CD14-positive monocyte (primary cell): ENCODE data around the gene STX10. TPM values are rescaled to one million over a fixed set of nuclear protein-coding genes. Genes with fewer than 3 reads are reported as not detected.

Experiments
- DNase-seq, 3 donors: peaks; one replicate each; pipeline ENCODE4 v3.0.0-alpha.2; 2011 to 2022
- H2AFZ ChIP-seq: 2 replicates; pipeline ENCODE4 v1.6.0; 2012; ENCODE audit warnings: mild to moderate bottlenecking, low read depth, low read length, inconsistent platforms; ENCODE audit not compliant: insufficient read depth, poor library complexity, severe bottlenecking
- H3K27ac ChIP-seq, 2 donors: 1 replicate in 1 of 2; 2 replicates in 1 of 2; pipeline ENCODE4 v1.5.1; 2012 to 2013; ENCODE audit warnings: low read length in 2 of 2, control low read depth in 1 of 2, inconsistent platforms in 1 of 2, low read depth in 1 of 2, mild to moderate bottlenecking in 1 of 2
- H3K27me3 ChIP-seq, 2 donors: one replicate each; pipeline versions ENCODE4 v1.6.0 to v1.6.1; 2011 to 2013; ENCODE audit warnings: low read length in 2 of 2; ENCODE audit not compliant: control insufficient read depth in 2 of 2, insufficient read depth in 2 of 2
- H3K36me3 ChIP-seq, 2 donors: replicated peaks in 1 of 2; 1 replicate in 1 of 2; 2 replicates in 1 of 2; pipeline versions ENCODE4 v1.5.1 to v1.6.1; 2012 to 2013; ENCODE audit warnings: low read length in 2 of 2, control low read depth in 1 of 2, inconsistent platforms in 1 of 2, mild to moderate bottlenecking in 1 of 2; ENCODE audit not compliant: insufficient read depth in 2 of 2, control insufficient read depth in 1 of 2
- H3K4me1 ChIP-seq, 2 donors: 1 replicate in 1 of 2; 2 replicates in 1 of 2; pipeline versions ENCODE4 v1.5.1 to v1.6.1; 2012 to 2013; ENCODE audit warnings: low read length in 2 of 2, control low read depth in 1 of 2, inconsistent platforms in 1 of 2, mild to moderate bottlenecking in 1 of 2, moderate library complexity in 1 of 2; ENCODE audit not compliant: insufficient read depth in 2 of 2, control insufficient read depth in 1 of 2
- H3K4me2 ChIP-seq: replicated peaks from 2 replicates; pipeline ENCODE3; 2012; ENCODE audit warnings: low read length, moderate library complexity, mild to moderate bottlenecking; ENCODE audit not compliant: poor library complexity, severe bottlenecking; ENCODE audit errors: extremely low read depth
- H3K4me3 ChIP-seq, 3 experiments: fragments of 200-600 bp in 1 of 3; sonication (generic) in 1 of 3; replicated peaks in 1 of 3; 1 replicate in 2 of 3; 2 replicates in 1 of 3; pipeline ENCODE4 v1.5.1; 2011 to 2013; ENCODE audit warnings: low read length in 3 of 3, mild to moderate bottlenecking in 3 of 3, control low read depth in 2 of 3, low read depth in 2 of 3, inconsistent platforms in 1 of 3, moderate library complexity in 1 of 3
- H3K79me2 ChIP-seq: 2 replicates; pipeline ENCODE4 v1.6.0; 2012; ENCODE audit warnings: mild to moderate bottlenecking, control low read depth, inconsistent platforms, low read length, moderate library complexity; ENCODE audit not compliant: insufficient read depth
- H3K9ac ChIP-seq: 2 replicates; pipeline ENCODE4 v1.6.0; 2017; ENCODE audit warnings: low read length, mild to moderate bottlenecking; ENCODE audit not compliant: insufficient read depth, poor library complexity, severe bottlenecking
- H3K9me3 ChIP-seq, 2 donors: replicated peaks in 1 of 2; 1 replicate in 1 of 2; 2 replicates in 1 of 2; pipeline versions ENCODE4 v1.5.1 to v1.6.1; 2012 to 2013; ENCODE audit warnings: low read length in 2 of 2, control low read depth in 1 of 2; ENCODE audit not compliant: control insufficient read depth in 1 of 2, insufficient read depth in 1 of 2
- H4K20me1 ChIP-seq: 2 replicates; pipeline ENCODE4 v1.6.0; 2012; ENCODE audit warnings: mild to moderate bottlenecking, low read length, control low read depth, moderate library complexity; ENCODE audit not compliant: insufficient read depth
- H3K27ac Mint-ChIP-seq, 7 donors: one replicate each; pipeline ENCODE4 v1.8.0; 2020; ENCODE audit warnings: mild to moderate bottlenecking in 7 of 7, mixed read lengths in 7 of 7, moderate library complexity in 6 of 7, inconsistent platforms in 2 of 7
- H3K27me3 Mint-ChIP-seq, 3 donors: one replicate each; pipeline ENCODE4 v1.8.0; 2021 to 2022; ENCODE audit warnings: low read depth in 3 of 3, mild to moderate bottlenecking in 3 of 3, mixed read lengths in 3 of 3, moderate library complexity in 3 of 3, inconsistent platforms in 1 of 3
- H3K36me3 Mint-ChIP-seq, 2 donors: one replicate each; pipeline ENCODE4 v1.8.0; 2020; ENCODE audit warnings: mixed read lengths in 2 of 2, inconsistent platforms in 1 of 2, mild to moderate bottlenecking in 1 of 2
- H3K4me1 Mint-ChIP-seq: one replicate; pipeline ENCODE4 v1.8.0; 2020; ENCODE audit warnings: mild to moderate bottlenecking, mixed read lengths
- H3K4me3 Mint-ChIP-seq, 2 donors: one replicate each; pipeline ENCODE4 v1.8.0; 2020; ENCODE audit warnings: mild to moderate bottlenecking in 2 of 2, mixed read lengths in 2 of 2, moderate library complexity in 1 of 2
- H3K9me3 Mint-ChIP-seq, 7 donors: one replicate each; pipeline ENCODE4 v1.8.0; 2020 to 2022; ENCODE audit warnings: mixed read lengths in 7 of 7, mild to moderate bottlenecking in 6 of 7, moderate library complexity in 6 of 7, inconsistent platforms in 2 of 7
- WGBS: methylation state at CpG from one replicate; pipeline ENCODE4 v1.1.5; 2013; ENCODE audit warnings: missing lambda C conversion rate; ENCODE audit not compliant: insufficient coverage; 5-methylcytosine and 5-hydroxymethylcytosine counted together
- intact Hi-C, 2 donors: fragments of 100-400 bp; cut with micrococcal nuclease; formaldehyde crosslinking; loops; one replicate each; pipeline versions ENCODE4 v1.15.0 to v1.15.1; 2023
- polyA plus RNA-seq, 3 donors: library from polyadenylated mRNA; depleted of rRNA in 1 of 3; unstranded in 2 of 3; stranded (reverse) in 1 of 3; fragments of 300-500 nt in 2 of 3; fragments of >200 nt in 1 of 3; fragmentation: Illumina TruSeq in 2 of 3; gene quantifications; 1 replicate in 2 of 3; 2 replicates in 1 of 3; pipeline ENCODE4 v1.2.3, GENCODE V29; 2012 to 2021
- TF ChIP-seq, protein P1 (sequence below): fragments of 200-600 bp; IDR thresholded peaks from one replicate; pipeline ENCODE4 v1.8.0; 2022; ENCODE audit warnings: antibody characterized with exemption, mild to moderate bottlenecking

The STX10 gene
- polyA plus RNA-seq, 3 donors, result 158 to 392 (median 172) TPM

DNA sequence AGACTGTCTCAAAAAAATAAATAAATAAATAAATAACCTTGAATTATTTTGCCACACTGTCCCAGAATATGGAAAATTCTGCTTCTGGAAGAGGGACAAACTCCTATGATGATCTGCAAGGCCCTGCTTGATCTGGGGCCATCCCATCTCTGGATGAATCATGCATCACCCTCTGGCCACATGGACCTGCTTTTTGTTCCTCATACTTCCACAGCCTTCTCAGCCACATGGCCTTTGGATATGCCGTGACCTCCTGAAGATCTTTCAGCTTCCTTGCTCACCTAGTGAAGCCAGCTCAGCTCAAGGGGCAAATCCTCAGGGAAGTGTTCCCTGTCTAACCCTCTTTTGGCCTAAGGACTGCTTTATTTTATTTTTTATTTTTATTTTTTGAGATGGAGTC, 10.4 kb upstream of the STX10 start:
- no peak overlapping the region for H2AFZ ChIP-seq
- H3K4me1 Mint-ChIP-seq, result peaks cover 67% of the 10 kb centered on the region
- TF ChIP-seq, protein P1, sequence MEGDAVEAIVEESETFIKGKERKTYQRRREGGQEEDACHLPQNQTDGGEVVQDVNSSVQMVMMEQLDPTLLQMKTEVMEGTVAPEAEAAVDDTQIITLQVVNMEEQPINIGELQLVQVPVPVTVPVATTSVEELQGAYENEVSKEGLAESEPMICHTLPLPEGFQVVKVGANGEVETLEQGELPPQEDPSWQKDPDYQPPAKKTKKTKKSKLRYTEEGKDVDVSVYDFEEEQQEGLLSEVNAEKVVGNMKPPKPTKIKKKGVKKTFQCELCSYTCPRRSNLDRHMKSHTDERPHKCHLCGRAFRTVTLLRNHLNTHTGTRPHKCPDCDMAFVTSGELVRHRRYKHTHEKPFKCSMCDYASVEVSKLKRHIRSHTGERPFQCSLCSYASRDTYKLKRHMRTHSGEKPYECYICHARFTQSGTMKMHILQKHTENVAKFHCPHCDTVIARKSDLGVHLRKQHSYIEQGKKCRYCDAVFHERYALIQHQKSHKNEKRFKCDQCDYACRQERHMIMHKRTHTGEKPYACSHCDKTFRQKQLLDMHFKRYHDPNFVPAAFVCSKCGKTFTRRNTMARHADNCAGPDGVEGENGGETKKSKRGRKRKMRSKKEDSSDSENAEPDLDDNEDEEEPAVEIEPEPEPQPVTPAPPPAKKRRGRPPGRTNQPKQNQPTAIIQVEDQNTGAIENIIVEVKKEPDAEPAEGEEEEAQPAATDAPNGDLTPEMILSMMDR, result no peak

DNA sequence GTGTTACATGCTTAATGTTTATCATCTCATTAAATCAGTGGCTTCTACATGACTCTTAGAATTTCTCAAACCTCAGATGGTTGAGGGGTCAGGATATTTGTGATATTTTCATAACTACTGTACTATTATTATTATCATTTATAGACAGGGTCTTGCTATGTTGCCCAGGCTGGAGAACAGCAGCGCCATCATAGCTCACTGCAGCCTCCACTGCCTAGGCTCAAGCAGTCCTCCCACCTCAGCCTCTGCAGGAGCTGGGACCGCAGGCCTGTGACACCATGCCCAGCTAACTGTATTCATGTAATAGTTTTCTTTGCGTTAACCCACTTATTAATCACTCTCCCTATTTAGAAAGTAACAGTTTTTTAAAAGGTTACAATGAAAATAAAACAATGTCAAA, 9.5 kb upstream of the STX10 start:
- peaks cover 60% of the 10 kb centered on the region for H3K4me1 Mint-ChIP-seq
- TF ChIP-seq, protein P1, result no peak
- H3K27ac ChIP-seq, result no peak overlapping the region
- no peaks in the 10 kb centered on the region for H3K36me3 ChIP-seq
- H3K4me3 Mint-ChIP-seq, result no peak overlapping the region
- WGBS, result no CpG with 5 or more reads among the region's 3 CpGs
- intact Hi-C loops, result loop anchor here (5.0 to 10.0 kb wide), 2 partner anchors 48 to 685 kb away; no protein-coding TSS in a partner anchor
- peaks cover 0 to 4% (median 0%) of the 10 kb centered on the region in 3 donors for H3K27me3 Mint-ChIP-seq
- peaks cover 8% of the 10 kb centered on the region for H3K79me2 ChIP-seq
- no peak for DNase-seq
- H3K4me3 ChIP-seq, result no peak overlapping the region
- no peak overlapping the region for H3K9ac ChIP-seq
- H3K36me3 Mint-ChIP-seq, result peaks cover 0 to 3% of the 10 kb centered on the region in 2 donors
- no peaks in the 10 kb centered on the region for H3K9me3 ChIP-seq
- H2AFZ ChIP-seq, result no peak overlapping the region
- H4K20me1 ChIP-seq, result peaks cover 18% of the 10 kb centered on the region
- H3K27me3 ChIP-seq, result no peaks in the 10 kb centered on the region
- peaks cover 60 to 81% of the 10 kb centered on the region in 2 donors for H3K4me1 ChIP-seq
- peaks cover 0 to 5% (median 0%) of the 10 kb centered on the region in 7 donors for H3K9me3 Mint-ChIP-seq
- no peak overlapping the region for H3K27ac Mint-ChIP-seq
- no peak overlapping the region for H3K4me2 ChIP-seq

More for the DNA sequence above, 10.4 kb upstream of the STX10 start:
- Histone ChIP-seq H3K27me3 (no peaks in the 10 kb centered on the region), H3K4me1 (peaks cover 63 to 81% of the 10 kb centered on the region in 2 donors), H3K79me2 (peaks cover 1% of the 10 kb centered on the region), H4K20me1 (peaks cover 10% of the 10 kb centered on the region), H3K4me2 (no peak overlapping the region), H3K9ac (no peak overlapping the region), H3K36me3 (no peaks in the 10 kb centered on the region), H3K4me3 (no peak overlapping the region), H3K9me3 (no peaks in the 10 kb centered on the region), H3K27ac (no peak overlapping the region)
- WGBS, result no CpG with 5 or more reads among the region's 1 CpG
- Mint-ChIP-seq H3K4me3 (no peak overlapping the region), H3K9me3 (peaks cover 0 to 5% (median 0%) of the 10 kb centered on the region in 7 donors), H3K36me3 (no peaks in the 10 kb centered on the region), H3K27ac (peak overlapping the region in 1 of 7 donors; percentile 35), H3K27me3 (peaks cover 0 to 1% (median 0%) of the 10 kb centered on the region in 3 donors)
- intact Hi-C loops, result loop anchor here in 1 of 2 donors (5.0 kb wide), 1 partner anchor 47 kb away; no protein-coding TSS in a partner anchor
- peak in 2 of 3 donors; percentile 64 to 77 for DNase-seq
